Measurements from ENCODE around the gene FASTKD2.

DNA sequence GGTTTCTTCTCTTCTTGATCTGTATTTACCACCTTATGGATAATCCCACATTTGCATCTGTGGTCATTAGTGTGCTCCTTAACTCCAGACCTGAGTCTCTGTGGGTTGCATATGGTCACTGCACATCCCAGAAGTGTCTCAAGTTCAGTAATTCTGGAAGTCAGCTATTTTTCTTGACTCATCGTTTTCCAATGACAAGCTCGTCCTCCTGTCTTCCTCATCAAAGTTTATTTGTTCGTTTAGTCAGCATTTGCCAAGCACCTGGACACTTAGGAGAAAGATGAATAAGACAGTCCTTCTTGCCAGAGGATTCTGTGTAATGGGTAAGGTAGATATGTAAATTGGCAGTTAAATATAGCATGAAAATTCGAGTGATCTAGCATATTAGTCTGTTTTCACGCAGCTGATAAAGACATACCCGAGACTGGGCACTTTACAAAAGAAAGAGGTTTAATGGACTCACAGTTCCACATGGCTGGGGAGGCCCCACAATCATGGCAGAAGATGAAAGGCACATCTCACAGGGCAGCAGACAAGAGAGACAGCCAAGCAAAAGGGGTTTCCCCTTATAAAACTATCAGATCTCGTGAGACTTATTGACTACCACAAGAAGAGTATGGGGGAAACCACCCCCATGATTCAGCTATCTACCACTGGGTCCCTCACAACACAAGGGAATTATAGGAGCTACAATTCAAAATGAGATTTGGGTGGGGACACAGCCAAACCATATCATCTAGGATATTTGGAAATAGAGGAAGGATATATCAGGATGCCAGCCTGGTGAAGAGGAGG is 19.4 kb downstream of the FASTKD2 start:
- TF ChIP-seq, protein P1, sequence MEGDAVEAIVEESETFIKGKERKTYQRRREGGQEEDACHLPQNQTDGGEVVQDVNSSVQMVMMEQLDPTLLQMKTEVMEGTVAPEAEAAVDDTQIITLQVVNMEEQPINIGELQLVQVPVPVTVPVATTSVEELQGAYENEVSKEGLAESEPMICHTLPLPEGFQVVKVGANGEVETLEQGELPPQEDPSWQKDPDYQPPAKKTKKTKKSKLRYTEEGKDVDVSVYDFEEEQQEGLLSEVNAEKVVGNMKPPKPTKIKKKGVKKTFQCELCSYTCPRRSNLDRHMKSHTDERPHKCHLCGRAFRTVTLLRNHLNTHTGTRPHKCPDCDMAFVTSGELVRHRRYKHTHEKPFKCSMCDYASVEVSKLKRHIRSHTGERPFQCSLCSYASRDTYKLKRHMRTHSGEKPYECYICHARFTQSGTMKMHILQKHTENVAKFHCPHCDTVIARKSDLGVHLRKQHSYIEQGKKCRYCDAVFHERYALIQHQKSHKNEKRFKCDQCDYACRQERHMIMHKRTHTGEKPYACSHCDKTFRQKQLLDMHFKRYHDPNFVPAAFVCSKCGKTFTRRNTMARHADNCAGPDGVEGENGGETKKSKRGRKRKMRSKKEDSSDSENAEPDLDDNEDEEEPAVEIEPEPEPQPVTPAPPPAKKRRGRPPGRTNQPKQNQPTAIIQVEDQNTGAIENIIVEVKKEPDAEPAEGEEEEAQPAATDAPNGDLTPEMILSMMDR (IDR thresholded peaks at IDR 0.05) = no peak
- TF ChIP-seq POLR2A (IDR thresholded peaks at IDR 0.05) = no peak
